SHP77 (cell line): ENCODE data around the gene NUFIP2.
"Not testable (repeated sequence)": the region's sequence is repeated elsewhere in the genome, so short reads cannot be mapped to it uniquely, and the experiment has no call there.

ENCODE experiments used
- DNase-seq, 2 experiments: peaks; one replicate each; lab custom pipeline; 2025; lab: John Stamatoyannopoulos, UW

NUFIP2 gene

DNA sequence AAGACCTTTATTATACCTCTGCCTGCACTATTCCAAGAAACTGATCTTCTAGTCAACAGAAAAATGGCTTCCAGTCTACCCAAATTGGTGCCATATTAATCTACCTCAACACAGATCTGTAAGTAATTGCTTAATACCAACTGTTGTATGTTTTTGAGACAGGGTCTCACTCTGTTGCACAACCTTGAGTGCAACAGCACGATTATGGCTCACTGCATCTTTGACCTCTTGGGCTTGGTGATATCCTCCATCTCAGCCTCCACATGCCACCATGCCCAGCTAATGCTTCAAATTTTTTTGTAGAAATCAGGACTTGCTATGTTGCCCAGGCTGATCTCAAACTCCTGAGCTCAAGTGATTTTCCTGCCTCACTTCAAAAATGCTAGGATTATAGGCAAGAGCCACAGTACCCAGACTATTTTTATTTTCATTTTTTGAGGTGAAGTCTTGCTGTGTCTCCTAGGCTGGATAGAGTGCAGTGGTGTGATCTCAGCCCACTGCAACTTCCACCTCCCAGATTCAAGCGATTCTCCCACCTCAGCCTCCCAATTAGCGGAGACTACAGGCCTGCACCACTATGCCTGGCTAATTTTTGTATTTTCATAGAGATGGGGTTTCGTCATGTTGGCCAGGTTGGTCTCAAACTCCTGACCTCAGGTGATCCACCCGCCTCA is 14.4 kb downstream of the NUFIP2 start:
- no peak for DNase-seq

DNA sequence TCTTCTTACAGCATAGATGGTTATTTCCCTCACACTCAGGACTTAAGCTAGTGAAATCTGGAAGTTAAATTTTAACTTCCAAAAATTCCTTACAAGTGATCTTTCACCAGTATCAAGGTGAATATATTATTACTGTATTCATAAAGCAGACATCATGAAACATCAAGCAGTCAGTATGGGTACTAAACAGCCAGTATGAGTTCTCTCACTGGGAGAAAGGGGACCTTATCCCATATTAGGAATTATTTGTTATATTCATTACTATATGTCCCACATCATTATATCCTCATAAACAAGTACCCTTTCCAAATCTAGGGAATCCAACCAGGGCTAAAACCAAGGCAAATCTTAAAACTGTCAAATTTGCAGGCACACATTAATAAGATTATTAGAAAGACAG is 15.3 kb downstream of the NUFIP2 start:
- DNase-seq = no peak

DNA sequence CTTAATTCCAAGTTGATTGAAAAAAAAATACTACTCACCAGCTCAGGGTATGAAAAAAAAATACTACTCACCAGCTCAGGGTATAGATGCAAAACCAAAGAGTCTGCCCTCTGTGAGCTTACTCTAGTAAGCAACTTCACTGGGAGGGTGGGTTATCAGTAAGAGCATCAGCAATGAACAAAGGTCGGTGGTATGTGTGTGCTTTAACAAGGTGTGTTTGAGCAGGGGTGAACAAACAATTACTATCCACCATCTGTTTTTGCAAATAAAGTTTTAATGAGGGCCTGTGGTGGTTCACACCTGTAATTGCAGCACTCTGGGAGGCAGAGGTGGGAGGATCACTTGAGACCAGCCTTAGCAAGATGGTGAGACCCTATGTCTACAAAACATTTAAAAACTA is 20.0 kb downstream of the NUFIP2 start:
- DNase-seq = no peak

DNA sequence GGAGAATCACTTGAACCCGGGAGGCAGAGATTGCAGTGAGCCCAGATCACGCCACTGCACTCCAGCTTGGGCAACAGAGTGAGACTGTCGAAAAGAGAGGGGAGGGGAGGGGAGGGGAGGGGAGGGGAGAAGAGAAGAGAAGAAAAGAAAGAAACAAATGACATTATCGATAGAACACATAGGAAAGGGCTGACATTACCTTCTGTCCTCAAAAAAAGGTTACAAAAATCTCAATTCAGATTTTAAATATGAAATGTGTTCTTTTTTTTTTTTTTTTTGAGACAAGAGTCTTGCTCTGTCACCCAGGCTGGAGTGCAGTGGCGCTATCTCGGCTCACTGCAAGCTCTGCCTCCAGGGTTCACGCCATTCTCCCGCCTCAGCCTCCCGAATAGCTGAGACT is 22.0 kb downstream of the NUFIP2 start:
- DNase-seq = not testable (repeated sequence)

DNA sequence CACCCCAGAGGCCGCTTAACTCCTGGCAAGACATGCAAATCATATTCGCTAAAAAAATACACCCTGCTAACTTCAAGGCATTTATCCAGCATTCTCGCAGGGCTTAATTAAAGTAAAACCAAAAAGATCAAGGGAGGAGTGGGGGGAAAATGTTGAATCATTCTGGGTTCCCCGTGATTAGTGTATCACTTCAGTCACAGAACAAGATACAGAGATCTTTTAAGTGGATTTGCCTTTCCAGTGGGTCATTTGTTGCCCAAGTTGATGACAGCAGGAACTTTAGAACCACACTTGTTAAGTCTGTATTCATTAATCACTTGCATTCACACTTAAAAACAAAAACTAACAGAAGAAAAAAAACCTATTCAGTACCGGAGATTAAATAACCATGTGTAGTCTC is 30.0 kb downstream of the NUFIP2 start:
- no peak for DNase-seq

DNA sequence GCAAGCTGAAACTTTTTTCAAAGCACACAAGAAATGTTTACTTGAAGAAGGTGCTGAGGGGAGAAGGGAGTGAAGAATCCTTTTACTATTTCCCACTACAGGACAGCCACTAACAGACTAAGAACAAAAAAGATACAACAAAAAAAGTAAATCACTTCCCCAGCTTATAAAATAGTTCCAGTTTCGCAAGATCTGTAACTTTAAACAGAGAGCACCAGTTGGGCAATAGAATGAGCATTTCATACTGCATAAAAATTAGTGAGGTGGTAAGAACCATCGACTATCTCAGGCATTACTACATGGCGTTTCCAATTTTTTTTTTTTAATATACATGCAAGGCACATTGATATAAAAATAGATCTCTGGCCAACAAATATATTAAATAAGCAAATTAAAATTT is 36.2 kb downstream of the NUFIP2 start:
- DNase-seq = no peak

DNA sequence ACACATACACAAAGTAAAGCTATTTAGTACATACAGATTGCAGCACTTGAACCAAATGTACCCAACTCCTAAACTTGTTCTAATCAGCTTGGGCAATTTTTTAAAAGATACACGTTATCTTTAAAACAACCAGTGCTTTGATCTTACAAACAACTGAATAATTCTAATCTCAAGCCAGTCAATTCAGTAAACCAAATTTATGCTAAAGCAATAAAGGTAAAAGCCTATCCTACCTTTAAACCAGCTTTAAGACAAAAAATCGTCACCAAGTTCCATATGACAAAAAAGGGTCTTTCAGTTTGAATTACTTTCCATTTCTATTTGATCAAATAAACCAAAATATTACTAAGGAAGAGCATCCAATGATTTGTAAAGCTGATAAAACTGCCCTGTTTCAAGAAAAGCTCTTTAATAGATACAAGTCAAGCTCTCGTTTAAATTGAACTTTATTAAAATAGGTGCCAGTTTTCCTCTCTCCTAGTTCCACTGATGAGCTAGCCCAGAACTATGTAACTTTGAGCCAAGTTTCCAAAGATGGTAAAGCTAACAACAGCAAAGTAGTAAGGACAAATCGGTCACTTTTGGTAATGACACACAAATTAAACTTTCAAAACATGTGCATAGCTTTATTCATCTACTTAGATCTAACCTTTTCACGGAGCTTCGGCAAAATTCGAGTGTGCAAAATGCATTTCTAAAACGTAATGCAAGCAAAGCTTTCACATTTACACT is 37.0 kb downstream of the NUFIP2 start:
- no peak for DNase-seq

DNA sequence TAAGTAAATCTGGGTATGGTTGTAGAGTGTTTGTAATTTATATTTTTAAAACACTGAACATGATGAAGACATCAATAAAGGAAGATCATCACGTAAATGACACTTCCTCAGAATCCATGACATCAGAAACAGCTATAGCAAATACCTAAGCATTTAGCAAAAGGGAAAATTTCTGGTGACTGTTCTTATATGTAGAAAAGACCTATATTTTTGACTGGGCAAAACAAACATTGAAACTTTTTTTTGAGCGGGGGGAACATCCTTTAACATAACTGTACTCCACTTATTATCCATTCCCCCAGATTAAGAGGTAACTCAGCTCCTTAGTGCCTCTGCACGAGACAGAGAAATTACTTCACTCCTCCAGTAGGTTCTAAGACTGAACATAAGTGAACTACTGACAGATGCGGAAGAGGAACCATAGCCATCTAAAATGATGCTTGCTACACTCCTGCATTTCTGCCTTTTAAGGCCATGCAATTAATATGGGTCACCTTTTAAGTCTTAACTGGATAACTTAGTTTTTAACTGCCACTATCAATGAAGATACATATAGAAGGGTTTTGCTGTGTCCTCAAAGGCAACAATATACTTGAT is 37.9 kb downstream of the NUFIP2 start:
- DNase-seq = no peak

DNA sequence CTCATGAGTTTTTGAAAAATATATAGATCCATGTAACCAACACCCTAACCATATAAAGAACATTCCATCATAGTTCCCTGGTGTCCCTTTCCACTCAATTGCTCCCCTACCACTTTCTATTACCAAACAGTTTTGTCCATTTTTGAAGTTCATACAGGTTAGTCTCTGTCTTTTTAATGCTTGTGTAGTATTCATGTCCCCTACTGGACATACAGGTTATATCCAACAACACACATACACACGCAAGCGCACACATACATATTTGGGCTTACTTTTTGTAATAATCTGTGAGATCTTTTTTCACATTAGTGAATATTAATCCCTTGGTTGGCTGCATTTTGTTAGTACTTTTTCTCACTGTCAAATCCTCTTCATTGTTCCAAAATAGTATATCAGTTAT is 40.9 kb downstream of the NUFIP2 start:
- DNase-seq = no peak

DNA sequence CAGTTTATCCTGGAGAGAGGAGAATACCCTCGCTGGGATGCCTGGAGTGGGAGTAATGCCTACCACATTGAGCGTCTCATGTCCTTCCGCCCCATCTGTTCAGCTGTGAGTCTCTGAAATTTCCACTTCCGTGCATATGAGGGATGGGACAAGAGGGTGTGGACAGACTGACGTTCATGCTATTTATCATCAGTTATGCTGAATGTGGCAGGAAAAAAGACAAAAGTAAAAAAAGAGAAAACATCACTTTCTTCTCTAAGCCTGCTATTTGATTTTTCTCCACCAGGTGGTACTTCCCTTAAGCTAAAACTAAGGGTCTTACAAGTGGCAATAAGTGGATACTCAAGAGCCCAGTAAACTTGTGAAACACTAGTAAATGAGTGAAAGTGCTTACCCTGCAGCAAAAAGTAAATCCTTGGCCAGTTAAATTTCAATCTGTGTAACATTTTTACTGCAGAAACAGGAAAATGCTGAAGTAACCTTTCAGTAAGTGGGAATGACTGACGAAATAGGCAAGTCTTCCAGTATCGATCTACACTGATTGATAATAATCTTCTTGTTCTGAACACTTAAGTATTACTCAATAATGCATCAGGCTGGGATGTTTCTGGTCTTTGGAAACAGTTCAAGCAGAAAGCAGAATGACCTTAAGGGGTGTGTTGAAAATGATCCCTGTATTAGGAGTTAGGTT is 41.7 kb downstream of the NUFIP2 start:
- DNase-seq = no peak

DNA sequence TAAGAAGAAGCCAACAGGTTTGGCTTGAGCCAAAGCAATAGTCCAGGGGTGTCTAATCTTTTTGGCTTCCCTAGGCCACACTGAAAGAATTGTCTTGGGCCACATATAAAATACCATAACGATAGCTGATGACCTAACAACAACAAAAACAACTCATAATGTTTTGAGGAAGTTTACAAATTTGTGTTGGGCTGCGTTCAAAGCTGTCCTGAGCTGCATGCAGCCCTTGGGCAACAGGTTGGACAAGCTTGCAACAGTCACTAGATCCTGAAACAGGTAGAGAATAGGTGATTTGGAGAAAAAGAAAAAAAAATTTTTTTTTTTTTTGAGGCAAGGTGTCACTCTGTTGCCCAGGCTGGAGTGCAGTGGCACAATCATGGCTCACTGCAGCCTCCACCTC is 42.8 kb downstream of the NUFIP2 start:
- no peak for DNase-seq

DNA sequence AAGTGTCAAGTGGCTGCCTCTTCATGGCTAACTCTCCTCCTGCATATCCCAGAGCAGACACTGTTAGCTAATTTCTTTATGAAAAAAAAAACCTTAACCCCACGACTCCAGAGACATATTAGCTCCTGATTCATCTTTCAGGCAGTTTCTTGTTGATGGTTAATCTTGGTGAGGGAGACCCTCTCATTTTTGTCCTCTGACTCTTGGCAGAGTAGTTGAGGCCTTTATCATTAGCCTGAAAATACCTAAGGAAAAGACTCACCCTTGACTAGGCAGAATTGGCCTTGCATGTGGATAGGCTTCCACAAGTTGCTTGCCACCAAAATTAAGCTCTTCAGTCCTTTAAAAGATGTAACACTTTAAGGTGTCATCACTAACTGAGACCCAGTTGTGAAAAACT is 43.3 kb downstream of the NUFIP2 start:
- no peak for DNase-seq

DNA sequence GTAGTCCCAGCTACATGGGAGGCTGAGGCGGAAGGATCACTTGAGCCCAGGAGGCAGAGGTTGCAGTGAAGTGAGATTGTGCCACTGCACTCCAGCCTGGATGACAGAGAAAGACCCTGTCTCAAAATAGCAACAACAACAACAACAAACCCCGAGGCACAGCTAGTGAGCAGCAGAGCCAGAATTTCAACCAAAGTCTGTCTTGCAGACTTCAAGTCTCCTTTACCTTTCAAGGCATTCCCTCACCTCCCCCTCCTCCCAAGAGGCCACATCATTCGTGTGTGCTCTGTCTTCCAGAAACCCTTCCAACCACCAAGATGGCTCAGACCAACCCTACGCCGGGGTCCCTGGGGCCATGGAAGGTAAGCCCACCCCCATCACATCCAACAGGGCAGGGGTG is 45.1 kb downstream of the NUFIP2 start:
- no peak for DNase-seq

DNA sequence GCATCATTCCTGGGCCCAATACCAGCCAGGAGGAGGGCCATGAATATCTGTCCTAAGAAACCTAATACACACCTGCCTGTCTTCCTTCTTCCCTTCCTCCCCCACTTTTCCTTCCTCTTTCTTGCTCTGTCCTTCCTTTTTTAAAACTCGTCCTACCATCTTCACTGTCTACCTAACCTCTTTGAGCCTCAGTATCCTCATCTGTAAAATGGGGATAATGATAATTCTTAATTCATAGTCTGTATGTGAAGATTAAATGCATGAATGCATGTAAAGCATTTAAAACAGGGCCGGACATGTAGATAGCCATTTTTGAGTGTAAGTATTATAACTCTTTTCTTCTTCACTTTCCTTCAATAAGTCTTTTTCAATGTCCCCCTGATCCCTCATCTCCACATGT is 46.7 kb downstream of the NUFIP2 start:
- no peak for DNase-seq

DNA sequence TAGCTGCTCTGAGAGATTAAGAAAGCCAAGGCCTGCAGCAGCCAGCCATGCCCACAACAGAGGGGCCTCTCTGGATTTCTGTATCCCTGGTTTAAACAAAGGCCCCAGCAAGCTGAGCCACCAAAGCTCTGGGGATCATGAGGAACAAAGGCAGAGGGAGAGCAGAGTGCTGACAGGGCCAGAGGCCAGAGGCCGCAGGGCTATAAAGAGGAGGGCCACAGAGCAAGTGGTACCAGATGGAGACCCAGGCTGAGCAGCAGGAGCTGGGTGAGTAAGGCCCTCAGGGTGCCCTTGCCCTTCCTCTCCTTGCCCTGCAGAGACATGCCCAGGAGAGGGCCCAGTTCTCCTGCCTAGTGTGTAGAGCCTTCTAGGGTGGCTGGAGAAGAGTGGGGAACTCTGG is 47.3 kb downstream of the NUFIP2 start, which contains the start of gene CRYBA1:
Gene CRYBA1, plus strand, starts transcription at position 232 of the 400 bp plus-strand sequence. Its CDS starts 5 bp downstream, at position 237.
- no peak for DNase-seq

DNA sequence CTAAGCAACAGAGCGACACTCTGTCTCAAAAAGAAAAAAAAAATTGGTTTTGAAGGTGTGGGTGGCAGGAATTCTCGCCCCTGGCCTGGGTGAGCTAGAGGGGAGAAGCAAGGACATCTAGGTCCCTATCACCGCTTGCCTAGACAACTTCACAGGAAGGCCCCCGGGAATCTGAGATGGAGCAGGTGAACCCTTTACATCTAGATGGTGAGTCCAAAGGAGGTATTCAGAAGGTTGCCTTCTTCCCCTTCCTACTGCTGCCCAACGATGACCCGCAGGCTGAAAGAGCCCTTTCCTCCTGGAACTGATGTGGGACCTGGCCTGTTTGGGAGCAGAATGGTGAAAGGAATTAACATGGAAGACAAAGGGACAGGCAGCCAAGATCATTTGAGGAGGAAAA is 48.5 kb downstream of the NUFIP2 start:
- no peak for DNase-seq

DNA sequence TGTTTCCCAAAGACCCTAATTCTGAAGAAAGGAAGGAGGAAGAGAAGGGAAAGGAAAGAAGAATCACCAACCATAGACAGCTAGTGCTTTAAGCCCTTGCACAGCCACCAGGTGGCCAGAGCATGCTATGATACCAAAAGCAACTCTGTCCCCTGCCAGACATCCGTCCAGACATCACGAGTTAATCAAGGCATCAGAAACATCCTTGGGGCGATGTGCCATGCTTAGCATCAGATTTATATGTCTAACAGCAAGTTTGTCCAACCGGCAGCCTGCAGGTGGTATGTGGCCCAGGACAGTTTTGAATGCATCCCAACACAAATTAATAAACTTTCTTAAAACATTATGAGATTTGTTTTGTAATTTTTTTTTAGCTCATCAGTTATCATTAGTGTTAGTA is 50.2 kb downstream of the NUFIP2 start:
- DNase-seq = peak in 1 of 2 experiments; percentile 6

DNA sequence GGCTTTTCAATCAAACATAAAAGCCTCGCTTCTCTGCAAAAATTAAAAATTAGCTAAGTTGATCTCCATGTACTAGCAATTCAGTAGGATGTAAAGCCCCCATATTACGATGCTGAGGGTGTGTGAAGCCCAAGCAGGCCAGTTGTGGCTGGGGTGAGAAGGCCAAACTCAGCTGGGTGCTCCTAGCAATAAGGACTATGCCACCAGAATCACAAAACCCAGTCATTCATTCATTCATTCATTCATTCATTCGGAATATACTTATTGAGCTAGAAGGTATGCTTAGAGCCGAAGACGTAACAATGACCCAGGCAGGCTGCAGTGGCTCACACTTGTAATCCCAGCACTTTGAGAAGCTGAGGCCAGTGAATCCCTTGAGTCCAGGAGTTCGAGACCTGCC is 51.2 kb downstream of the NUFIP2 start:
- no peak for DNase-seq

DNA sequence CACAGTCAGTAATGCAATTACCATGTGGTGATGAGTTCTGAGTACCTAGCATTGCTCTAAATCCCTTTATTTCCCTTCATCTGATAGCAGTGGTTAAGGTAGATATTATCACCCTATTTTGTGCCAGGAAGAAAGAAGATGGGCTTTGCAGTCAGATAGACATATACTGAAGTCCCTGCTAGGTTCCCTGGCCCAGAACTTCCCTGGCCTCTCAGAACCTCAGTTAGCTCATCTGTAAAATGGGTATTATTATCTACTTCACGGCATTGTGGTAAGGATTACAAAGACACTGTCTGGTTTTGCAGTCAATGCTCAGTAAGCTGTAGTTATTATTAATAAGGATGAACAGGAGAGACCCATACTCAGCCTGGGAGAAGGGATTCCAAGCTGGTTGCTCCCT is 51.9 kb downstream of the NUFIP2 start:
- DNase-seq = no peak

DNA sequence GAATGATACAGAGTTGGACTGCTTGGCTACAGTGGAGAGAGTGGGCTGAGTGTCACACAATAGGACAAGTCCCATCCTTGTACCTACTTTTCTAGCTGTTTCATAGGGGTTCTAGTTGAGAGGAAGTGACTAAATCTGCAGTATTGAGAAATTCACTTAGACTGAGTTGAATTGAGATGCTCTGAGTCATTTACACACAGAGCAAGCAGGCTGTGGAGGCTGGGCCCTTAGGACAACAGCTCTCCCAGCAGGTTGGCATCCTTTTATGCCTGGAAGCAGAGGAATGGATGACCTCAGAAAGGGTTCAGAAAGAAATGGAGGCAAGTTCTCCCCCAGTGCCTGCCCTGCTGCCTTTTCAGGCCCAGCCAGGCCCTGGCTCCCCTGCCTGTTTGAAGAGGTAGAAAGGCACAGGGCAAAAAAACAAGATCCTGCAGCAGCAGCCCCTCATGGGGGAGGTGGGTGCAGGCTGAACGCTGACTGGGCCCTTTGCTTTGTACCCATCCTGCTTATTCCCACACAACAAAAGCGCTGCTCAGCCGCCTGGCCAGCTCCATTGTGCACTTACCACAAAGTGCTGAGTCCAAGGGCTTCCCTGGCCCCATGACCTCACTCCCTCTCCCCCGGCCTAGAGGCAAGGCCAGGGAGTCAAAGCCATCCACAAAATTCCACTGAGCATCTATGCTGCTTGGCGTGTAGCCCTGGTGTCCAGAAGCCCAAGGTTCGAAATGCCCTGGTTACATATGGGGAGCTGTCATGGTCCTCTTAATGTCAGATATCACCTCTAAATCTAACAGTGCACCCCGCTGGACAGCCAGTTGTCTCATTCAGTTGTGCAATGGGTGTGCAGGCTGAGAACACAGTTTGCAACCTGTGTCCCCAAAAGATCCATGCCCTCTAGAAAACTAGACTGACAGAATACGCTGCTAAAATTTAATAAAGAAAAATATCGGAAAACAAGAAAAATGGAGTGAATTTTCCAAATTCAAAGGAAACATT is 52.7 kb downstream of the NUFIP2 start:
- no peak for DNase-seq

DNA sequence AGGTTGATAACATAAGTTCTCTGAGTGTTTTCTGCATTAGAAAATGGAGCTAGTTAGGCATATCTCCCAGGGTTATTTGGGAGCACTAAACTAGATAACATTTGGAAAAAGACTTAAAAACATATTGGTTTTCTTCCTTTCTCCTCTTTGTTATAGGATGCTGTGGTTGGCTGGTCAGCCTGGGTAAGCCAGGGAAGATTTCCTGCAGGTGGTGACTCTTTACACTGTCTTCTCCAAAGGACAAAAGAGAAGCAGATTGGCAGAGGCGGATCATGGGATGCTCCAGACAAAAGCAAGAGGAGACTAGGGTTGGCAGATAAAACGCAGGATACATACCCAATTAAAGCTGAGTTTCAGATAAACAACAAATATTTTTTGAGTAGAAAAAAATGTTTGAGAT is 53.5 kb downstream of the NUFIP2 start:
- DNase-seq = no peak
